ENCODE data around the gene TPMT. TPM values are rescaled to one million over a fixed set of nuclear protein-coding genes. Genes with fewer than 3 reads are reported as not detected.

Gene TPMT
- total RNA-seq (2021): 7.0 and 10.5 TPM in 2 replicates
- Bru-seq, nascent RNA: percentile 54 among the genes with signal in this experiment
- BruChase-seq, experiment 1, labeled RNA remaining after a 2-hour chase: percentile 56 among the genes with signal in this experiment
- percentile 74 among the genes with signal in this experiment for BruChase-seq, experiment 2, labeled RNA remaining after a 6-hour chase
- long read RNA-seq, transcript TPMT-201 (9 exons, 3,181 nt): major isoform, 64 of 84 reads
- long read RNA-seq, partial matches to known transcripts: 4 of 84 reads
- long read RNA-seq, other reads (novel, unspliced or antisense): 16 of 84 reads

- intact Hi-C loops (cut with micrococcal nuclease; ENCODE audit: unreplicated experiment): loop anchor here (1.0 to 10.0 kb wide), 4 partner anchors 110 to 570 kb away; partner anchors contain the start of gene DEK
- TF ChIP-seq EZH2 (IDR thresholded peaks at IDR 0.05; ENCODE audit: low read depth) (no peak), CTCF (conservative IDR thresholded peaks at IDR 0.05) (no peak)
- no peaks in the 10 kb centered on the region for H3K27me3 ChIP-seq (ENCODE audit: insufficient read depth, low read depth)
- no peaks in the 10 kb centered on the region for H3K79me2 ChIP-seq (ENCODE audit: low read depth)
- H3K27ac ChIP-seq: peak within 1 kb of the TSS; percentile 35
- ChIA-PET CTCF (interaction anchor here (0.7 kb wide), 1 partner anchor 371 kb away, joined by 3 read pairs; no protein-coding TSS in a partner anchor), POLR2A (ENCODE audit: unreplicated experiment) (interaction anchor here (0.6 to 0.8 kb wide), 5 partner anchors 161 to 963 kb away, joined by 3 to 11 read pairs (median 5); partner anchors contain the start of gene FAM8A1)
- no peaks in the 10 kb centered on the region for H3K9me2 ChIP-seq (ENCODE audit: insufficient read depth)
- H3F3A ChIP-seq (ENCODE audit: insufficient read depth, low read depth): peaks cover 12% of the 10 kb centered on the region; the same call in 1 of the 2 replicates
- TSS peak; percentile 72 for BruUV-seq (replicated peaks)
- H2AFZ ChIP-seq: peak within 1 kb of the TSS; percentile 100
- peaks cover 25% of the 10 kb centered on the region for H3K4me1 ChIP-seq (replicated peaks; ENCODE audit: insufficient read depth)
- H3K9me3 ChIP-seq (ENCODE audit: insufficient read depth, low read depth): no peaks in the 10 kb centered on the region
- H4K20me1 ChIP-seq (ENCODE audit: insufficient read depth): no peaks in the 10 kb centered on the region
- no peak for DNase-seq
- peak within 1 kb of the TSS; percentile 95 for H3K4me3 ChIP-seq
- no peaks in the 10 kb centered on the region for H3K36me3 ChIP-seq (ENCODE audit: low read depth)
- peak within 1 kb of the TSS; percentile 92 for H3K4me2 ChIP-seq
These were observed at the start of gene TPMT for GRCh38 chr6:18154507-18155149. Gene TPMT (minus strand): TSS chr6:18155077. CDS start chr6:18149127, 5,950 bp downstream.

- Histone ChIP-seq H3K4me3 (no peak overlapping the region), H3K79me2 (ENCODE audit: low read depth) (no peaks in the 10 kb centered on the region), H3K4me2 (no peak overlapping the region), H3K4me1 (replicated peaks; ENCODE audit: insufficient read depth) (no peaks in the 10 kb centered on the region), H3K36me3 (ENCODE audit: low read depth) (0 out of 2 replicates have a peak, but pooled peaks cover 4% of the 10 kb centered on the region), H3F3A (ENCODE audit: insufficient read depth, low read depth) (no peaks in the 10 kb centered on the region), H3K27ac (no peak overlapping the region), H2AFZ (no peak overlapping the region), H3K9me3 (ENCODE audit: insufficient read depth, low read depth) (no peaks in the 10 kb centered on the region), H3K27me3 (ENCODE audit: insufficient read depth, low read depth) (no peaks in the 10 kb centered on the region), H3K9me2 (ENCODE audit: insufficient read depth) (no peaks in the 10 kb centered on the region), H4K20me1 (ENCODE audit: insufficient read depth) (no peaks in the 10 kb centered on the region)
- CTCF ChIA-PET: no interaction called here
- no TSS peak for BruUV-seq (replicated peaks)
- TF ChIP-seq CTCF (conservative IDR thresholded peaks at IDR 0.05) (no peak), EZH2 (IDR thresholded peaks at IDR 0.05; ENCODE audit: low read depth) (no peak)
- no peak for DNase-seq
- intact Hi-C loops (cut with micrococcal nuclease; ENCODE audit: unreplicated experiment): no loop called here
- POLR2A ChIA-PET (ENCODE audit: unreplicated experiment): no interaction called here
These were observed 48.9 kb upstream of the TPMT start for GRCh38 chr6:18203786-18204185.

GRCh38 chr6:18192026-18192425, 37.1 kb upstream of the TPMT start:
- no peaks in the 10 kb centered on the region for H3K9me2 ChIP-seq (ENCODE audit: insufficient read depth)
- DNase-seq: no peak
- H3K27me3 ChIP-seq (ENCODE audit: insufficient read depth, low read depth): no peaks in the 10 kb centered on the region
- H3K9me3 ChIP-seq (ENCODE audit: insufficient read depth, low read depth): no peaks in the 10 kb centered on the region
- intact Hi-C loops (cut with micrococcal nuclease; ENCODE audit: unreplicated experiment): no loop called here
- no peak overlapping the region for H3K27ac ChIP-seq
- H3K4me1 ChIP-seq (replicated peaks; ENCODE audit: insufficient read depth): 0 out of 2 replicates have a peak, but pooled peaks cover under 1% of the 10 kb centered on the region
- TF ChIP-seq CTCF (conservative IDR thresholded peaks at IDR 0.05): no peak
- no peak for TF ChIP-seq EZH2 (IDR thresholded peaks at IDR 0.05; ENCODE audit: low read depth)
- BruUV-seq (replicated peaks): no TSS peak
- no peaks in the 10 kb centered on the region for H4K20me1 ChIP-seq (ENCODE audit: insufficient read depth)
- ChIA-PET CTCF (no interaction called here), POLR2A (ENCODE audit: unreplicated experiment) (no interaction called here)
- no peaks in the 10 kb centered on the region for H3F3A ChIP-seq (ENCODE audit: insufficient read depth, low read depth)
- H3K4me2 ChIP-seq: no peak overlapping the region
- H3K36me3 ChIP-seq (ENCODE audit: low read depth): no peaks in the 10 kb centered on the region
- H2AFZ ChIP-seq: no peak overlapping the region
- H3K79me2 ChIP-seq (ENCODE audit: low read depth): no peaks in the 10 kb centered on the region
- no peak overlapping the region for H3K4me3 ChIP-seq

Data from PC-9 (cell line).